IPS-20b (cell line): ENCODE measurements around the gene ARMH1.

ENCODE experiments used
- H3K27ac ChIP-seq: one replicate; pipeline ENCODE4 v1.5.1; 2013; ENCODE audit warnings: low read length
- H3K27me3 ChIP-seq: 2 replicates; pipeline ENCODE4 v1.6.1; 2013; ENCODE audit warnings: mild to moderate bottlenecking, low read length, inconsistent platforms; ENCODE audit not compliant: insufficient read depth
- H3K36me3 ChIP-seq: 2 replicates; pipeline ENCODE4 v1.6.1; 2013; ENCODE audit warnings: low read depth, mild to moderate bottlenecking, inconsistent platforms, low read length, moderate library complexity; ENCODE audit not compliant: insufficient read depth
- H3K4me1 ChIP-seq: 2 replicates; pipeline ENCODE4 v1.6.1; 2013; ENCODE audit warnings: mild to moderate bottlenecking, control low read depth, inconsistent platforms, low read length, moderate library complexity; ENCODE audit not compliant: insufficient read depth
- H3K4me3 ChIP-seq: 2 replicates; pipeline ENCODE4 v1.5.1; 2013; ENCODE audit warnings: mild to moderate bottlenecking, low read length, inconsistent platforms
- H3K9ac ChIP-seq: 2 replicates; pipeline ENCODE4 v1.6.1; 2013; ENCODE audit warnings: low read depth, mild to moderate bottlenecking, inconsistent platforms, low read length, moderate library complexity
- H3K9me3 ChIP-seq: 2 replicates; pipeline ENCODE4 v1.6.1; 2013; ENCODE audit warnings: mild to moderate bottlenecking, low read depth, low read length, inconsistent platforms; ENCODE audit not compliant: insufficient read depth

The ARMH1 gene

GRCh38 chr1:44646261-44647110 lies 28.0 kb upstream of the ARMH1 start:
- Histone ChIP-seq H3K36me3 (peaks cover 100% of the 10 kb centered on the region), H3K27me3 (no peaks in the 10 kb centered on the region), H3K4me1 (no peaks in the 10 kb centered on the region; the same call in 1 of the 2 replicates), H3K9ac (no peak overlapping the region), H3K9me3 (no peaks in the 10 kb centered on the region), H3K4me3 (no peak overlapping the region), H3K27ac (no peak overlapping the region)

DNA sequence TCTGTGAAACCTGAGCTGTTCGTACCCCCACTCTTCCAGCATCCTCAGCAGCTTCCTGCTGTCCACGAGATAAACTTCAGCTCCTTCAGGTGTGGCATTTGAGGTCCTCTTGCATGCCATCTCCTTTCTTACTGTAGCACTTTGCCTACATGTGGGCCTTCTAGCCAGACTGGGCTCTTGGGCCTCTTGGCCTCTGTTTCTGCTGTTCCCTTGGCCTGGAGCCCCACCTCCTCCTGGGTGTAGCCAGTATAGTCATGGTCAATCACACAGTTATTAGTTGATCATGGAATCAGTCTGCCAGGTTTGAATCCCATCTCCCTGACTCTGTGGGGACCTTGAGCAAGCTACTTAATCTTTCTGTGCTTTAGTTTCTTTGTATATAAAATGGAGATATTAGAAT lies 26.6 kb upstream of the ARMH1 start:
- Histone ChIP-seq H3K4me3 (no peak overlapping the region), H3K9me3 (no peaks in the 10 kb centered on the region), H3K27me3 (no peaks in the 10 kb centered on the region), H3K27ac (no peak overlapping the region), H3K36me3 (peaks cover 93% of the 10 kb centered on the region), H3K9ac (no peak overlapping the region), H3K4me1 (no peaks in the 10 kb centered on the region; the same call in 1 of the 2 replicates)

DNA sequence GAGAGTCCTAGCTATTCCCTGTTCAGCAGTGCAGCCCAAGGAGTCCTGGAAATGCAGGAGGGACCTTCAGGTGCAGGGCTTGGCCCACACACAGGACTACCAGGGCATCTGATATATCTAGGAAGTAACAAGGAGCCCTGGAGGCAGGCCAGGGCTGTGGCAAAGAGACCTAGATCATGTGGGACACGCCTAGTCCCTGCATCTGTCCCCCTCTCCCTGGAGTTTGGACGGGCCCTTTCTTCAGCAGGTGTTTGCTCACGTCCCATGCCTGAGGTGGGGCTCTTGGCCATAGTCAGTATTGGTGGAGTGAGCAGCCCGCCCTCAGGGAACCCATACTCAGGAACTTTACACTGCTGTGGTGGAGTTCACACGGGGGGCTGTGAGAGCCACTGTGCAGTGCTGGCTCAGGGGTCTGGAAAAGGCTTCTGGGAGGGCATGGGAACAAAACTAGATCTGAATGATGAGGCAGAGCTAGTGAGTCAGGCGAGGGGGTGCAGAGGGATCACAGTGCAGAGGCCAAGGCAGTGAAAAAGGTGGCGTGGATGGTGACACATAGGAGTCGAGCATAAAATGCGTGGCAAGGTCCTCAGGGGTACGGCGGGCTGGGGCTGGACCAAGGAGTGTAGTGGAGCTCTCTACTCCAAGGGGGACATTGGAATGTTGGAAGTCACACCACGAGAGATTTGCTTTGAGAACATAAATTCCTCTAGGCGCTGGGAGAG lies 25.8 kb upstream of the ARMH1 start:
- Histone ChIP-seq H3K4me1 (no peaks in the 10 kb centered on the region; the same call in 1 of the 2 replicates), H3K4me3 (no peak overlapping the region), H3K27me3 (no peaks in the 10 kb centered on the region), H3K9me3 (no peaks in the 10 kb centered on the region), H3K9ac (no peak overlapping the region), H3K36me3 (peaks cover 85% of the 10 kb centered on the region), H3K27ac (no peak overlapping the region)

- peak overlapping the region; percentile 39 for H3K27ac ChIP-seq
- no peaks in the 10 kb centered on the region for H3K27me3 ChIP-seq
- H3K9me3 ChIP-seq: no peaks in the 10 kb centered on the region
- H3K9ac ChIP-seq: 0 out of 2 replicates have a peak overlapping the region, but pooled peaks have one; percentile 32
- no peak overlapping the region for H3K4me3 ChIP-seq
- no peaks in the 10 kb centered on the region; the same call in 1 of the 2 replicates for H3K4me1 ChIP-seq
- peaks cover 75% of the 10 kb centered on the region for H3K36me3 ChIP-seq
These were observed 24.7 kb upstream of the ARMH1 start for GRCh38 chr1:44649788-44650158.

- peaks cover 69% of the 10 kb centered on the region for H3K36me3 ChIP-seq
- 0 out of 2 replicates have a peak overlapping the region, but pooled peaks have one; percentile 32 for H3K9ac ChIP-seq
- peak overlapping the region; percentile 39 for H3K27ac ChIP-seq
These were observed 24.2 kb upstream of the ARMH1 start for GRCh38 chr1:44650159-44650831.

DNA sequence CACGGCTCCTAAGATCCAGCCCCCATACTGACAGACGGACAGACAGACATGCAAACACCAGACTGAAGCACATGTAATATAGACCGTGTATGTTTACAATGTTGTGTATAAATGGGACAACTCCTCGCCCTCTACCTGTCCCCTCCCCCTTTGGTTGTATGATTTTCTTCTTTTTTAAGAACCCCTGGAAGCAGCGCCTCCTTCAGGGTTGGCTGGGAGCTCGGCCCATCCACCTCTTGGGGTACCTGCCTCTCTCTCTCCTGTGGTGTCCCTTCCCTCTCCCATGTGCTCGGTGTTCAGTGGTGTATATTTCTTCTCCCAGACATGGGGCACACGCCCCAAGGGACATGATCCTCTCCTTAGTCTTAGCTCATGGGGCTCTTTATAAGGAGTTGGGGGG lies 23.4 kb upstream of the ARMH1 start:
- H3K9me3 ChIP-seq: no peaks in the 10 kb centered on the region
- no peaks in the 10 kb centered on the region; the same call in 1 of the 2 replicates for H3K4me1 ChIP-seq
- H3K27me3 ChIP-seq: no peaks in the 10 kb centered on the region
- H3K36me3 ChIP-seq: peaks cover 62% of the 10 kb centered on the region
- no peak overlapping the region for H3K4me3 ChIP-seq
- no peak overlapping the region for H3K9ac ChIP-seq
- H3K27ac ChIP-seq: no peak overlapping the region

More at GRCh38 chr1:44650159-44650831, 24.2 kb upstream of the ARMH1 start:
- no peaks in the 10 kb centered on the region for H3K27me3 ChIP-seq
- H3K9me3 ChIP-seq: no peaks in the 10 kb centered on the region
- no peak overlapping the region for H3K4me3 ChIP-seq
- H3K4me1 ChIP-seq: no peaks in the 10 kb centered on the region; the same call in 1 of the 2 replicates

- no peak overlapping the region for H3K4me3 ChIP-seq
- H3K4me1 ChIP-seq: no peaks in the 10 kb centered on the region; the same call in 1 of the 2 replicates
- H3K9ac ChIP-seq: no peak overlapping the region
- no peaks in the 10 kb centered on the region for H3K27me3 ChIP-seq
- no peak overlapping the region for H3K27ac ChIP-seq
- H3K9me3 ChIP-seq: no peaks in the 10 kb centered on the region
- peaks cover 47% of the 10 kb centered on the region for H3K36me3 ChIP-seq
These were observed 21.9 kb upstream of the ARMH1 start for GRCh38 chr1:44652445-44653106.

DNA sequence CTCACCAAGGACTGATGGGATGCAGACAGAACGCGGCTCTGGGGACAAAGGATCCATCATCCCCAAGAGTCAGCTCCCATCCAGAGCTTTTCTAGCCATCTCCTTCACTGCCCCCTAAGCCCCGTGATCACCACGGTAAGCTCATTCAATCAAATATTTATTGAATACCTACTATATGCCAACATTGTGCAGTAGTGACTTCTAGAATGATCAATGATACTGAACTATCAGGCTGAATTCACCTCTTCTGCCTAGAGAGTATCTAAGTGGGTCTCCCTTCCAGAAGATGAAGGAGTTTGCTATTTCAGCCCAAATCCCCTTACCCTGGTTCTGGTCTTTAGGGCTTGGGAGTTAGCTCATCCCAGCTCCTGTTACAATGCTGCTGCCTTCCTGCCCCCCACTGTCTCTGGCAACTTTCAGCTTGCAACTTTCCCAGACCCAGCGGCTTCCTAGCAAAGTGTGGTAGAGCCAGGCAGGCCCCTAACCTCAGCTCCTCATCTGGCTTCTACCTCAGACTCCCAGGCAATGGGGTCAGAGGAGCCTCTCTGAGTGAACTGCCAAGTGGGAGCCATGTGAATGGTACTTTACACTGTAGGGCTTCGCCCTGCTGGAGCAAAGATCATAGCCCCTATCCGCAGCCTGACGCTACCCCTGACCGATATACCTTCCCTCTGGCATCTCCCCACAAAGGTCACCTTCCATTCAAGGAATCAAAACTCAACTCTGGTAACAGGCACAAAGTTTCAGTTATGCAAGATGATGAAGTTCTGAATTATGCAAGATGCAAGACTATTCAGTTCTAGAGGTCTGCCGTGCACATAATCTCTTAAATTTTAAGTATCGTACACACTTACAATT lies 21.2 kb upstream of the ARMH1 start:
- Histone ChIP-seq H3K36me3 (peaks cover 39% of the 10 kb centered on the region), H3K4me1 (no peaks in the 10 kb centered on the region; the same call in 1 of the 2 replicates), H3K9me3 (no peaks in the 10 kb centered on the region), H3K27me3 (no peaks in the 10 kb centered on the region), H3K27ac (no peak overlapping the region), H3K9ac (no peak overlapping the region), H3K4me3 (no peak overlapping the region)

- Histone ChIP-seq H3K27ac (no peak overlapping the region), H3K27me3 (no peaks in the 10 kb centered on the region), H3K4me1 (no peaks in the 10 kb centered on the region; the same call in 1 of the 2 replicates), H3K9ac (no peak overlapping the region), H3K4me3 (no peak overlapping the region), H3K9me3 (no peaks in the 10 kb centered on the region), H3K36me3 (peaks cover 25% of the 10 kb centered on the region)
These were observed 19.8 kb upstream of the ARMH1 start for GRCh38 chr1:44654621-44655187.

DNA sequence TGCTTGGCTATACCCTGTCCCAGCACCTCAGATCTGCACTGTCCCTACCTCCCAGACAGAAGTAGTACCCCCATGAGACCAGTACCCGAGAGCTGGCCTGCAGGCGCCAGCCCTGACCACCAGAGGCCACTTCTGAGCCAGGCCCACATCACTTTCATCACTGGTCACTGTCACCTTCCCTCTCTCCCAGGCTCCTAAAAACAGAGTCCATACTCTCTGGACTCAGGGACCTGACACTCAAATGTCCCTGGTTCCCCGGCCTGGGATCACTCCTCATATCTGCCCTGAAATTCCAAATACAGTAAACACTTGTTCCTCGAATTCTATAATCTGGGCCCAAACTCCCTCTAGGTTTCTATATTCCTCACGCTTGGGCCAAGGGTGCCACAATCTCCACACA lies 18.9 kb upstream of the ARMH1 start:
- Histone ChIP-seq H3K4me1 (no peaks in the 10 kb centered on the region; the same call in 1 of the 2 replicates), H3K27me3 (no peaks in the 10 kb centered on the region), H3K9me3 (no peaks in the 10 kb centered on the region), H3K9ac (no peak overlapping the region), H3K4me3 (no peak overlapping the region), H3K36me3 (peaks cover 16% of the 10 kb centered on the region), H3K27ac (no peak overlapping the region)
